ENCODE measurements around the gene ARHGDIA.

DNA sequence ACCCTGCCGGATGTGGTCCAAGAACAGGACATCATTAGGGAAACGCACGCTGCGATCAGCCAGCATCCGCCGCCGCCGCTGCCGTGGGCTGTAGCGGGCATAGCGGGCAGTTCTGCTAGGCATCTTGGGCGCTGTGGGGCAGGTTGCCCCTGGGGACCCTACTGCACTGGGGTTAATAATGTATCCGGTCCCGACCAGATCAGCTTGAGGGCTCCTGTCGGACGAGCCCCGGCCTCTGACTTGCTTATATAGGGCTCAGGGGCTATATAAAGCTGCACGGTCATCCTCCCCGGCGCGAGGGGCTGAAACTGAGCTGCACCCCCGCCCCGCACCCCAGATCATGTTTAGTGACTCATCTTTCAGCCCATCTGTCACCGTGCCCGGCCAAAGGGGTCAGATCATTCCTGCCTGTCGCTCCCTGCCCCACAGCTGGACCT lies 36.3 kb downstream of the ARHGDIA start, which contains the start of gene PPP1R27:
- TF ChIP-seq, protein P1, sequence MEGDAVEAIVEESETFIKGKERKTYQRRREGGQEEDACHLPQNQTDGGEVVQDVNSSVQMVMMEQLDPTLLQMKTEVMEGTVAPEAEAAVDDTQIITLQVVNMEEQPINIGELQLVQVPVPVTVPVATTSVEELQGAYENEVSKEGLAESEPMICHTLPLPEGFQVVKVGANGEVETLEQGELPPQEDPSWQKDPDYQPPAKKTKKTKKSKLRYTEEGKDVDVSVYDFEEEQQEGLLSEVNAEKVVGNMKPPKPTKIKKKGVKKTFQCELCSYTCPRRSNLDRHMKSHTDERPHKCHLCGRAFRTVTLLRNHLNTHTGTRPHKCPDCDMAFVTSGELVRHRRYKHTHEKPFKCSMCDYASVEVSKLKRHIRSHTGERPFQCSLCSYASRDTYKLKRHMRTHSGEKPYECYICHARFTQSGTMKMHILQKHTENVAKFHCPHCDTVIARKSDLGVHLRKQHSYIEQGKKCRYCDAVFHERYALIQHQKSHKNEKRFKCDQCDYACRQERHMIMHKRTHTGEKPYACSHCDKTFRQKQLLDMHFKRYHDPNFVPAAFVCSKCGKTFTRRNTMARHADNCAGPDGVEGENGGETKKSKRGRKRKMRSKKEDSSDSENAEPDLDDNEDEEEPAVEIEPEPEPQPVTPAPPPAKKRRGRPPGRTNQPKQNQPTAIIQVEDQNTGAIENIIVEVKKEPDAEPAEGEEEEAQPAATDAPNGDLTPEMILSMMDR (conservative IDR thresholded peaks at IDR 0.05; ENCODE audit: low read depth, low read length), result no peak
- TF ChIP-seq EZH2 (IDR thresholded peaks at IDR 0.05; ENCODE audit: low read length, unreplicated experiment) (no peak), EZH2phosphoT487 (IDR thresholded peaks at IDR 0.05; ENCODE audit: borderline replicate concordance, low read length) (no peak)

All from PC-3 (cell line).